HepG2 (cell line): ENCODE results near the gene KIF24.

Experiments used
- ADNP ChIP-seq: sonication (generic); formaldehyde crosslinking; IDR thresholded peaks from 2 replicates; pipeline ENCODE4 v1.4.0; 2020; ENCODE audit warnings: missing genetic modification reagents
- EP300 ChIP-seq, 3 experiments: sonication (generic) in 1 of 3; formaldehyde crosslinking in 1 of 3; IDR thresholded peaks; 2 replicates each; pipeline versions ENCODE4 v1.5.1 to v1.6.1; 2011 to 2020; ENCODE audit warnings: low read depth in 2 of 3, low read length in 2 of 3, borderline replicate concordance in 1 of 3, improper control_type of control experiment in 1 of 3, mild to moderate bottlenecking in 1 of 3, missing genetic modification reagents in 1 of 3, moderate library complexity in 1 of 3
- FOXA1 ChIP-seq, 2 experiments: fragments of 450-650 bp in 1 of 2; sonication (generic) in 1 of 2; formaldehyde crosslinking in 1 of 2; IDR thresholded peaks; 2 replicates each; pipeline versions ENCODE4 v1.4.0 to v1.6.1; 2016 to 2020; ENCODE audit warnings: missing genetic modification reagents in 1 of 2
- KLF16 ChIP-seq, 2 experiments: sonication (generic) in 1 of 2; formaldehyde crosslinking in 1 of 2; IDR thresholded peaks; 2 replicates each; pipeline versions ENCODE4 v1.6.1 to v1.8.0; 2016 to 2023; ENCODE audit warnings: missing genetic modification reagents in 2 of 2, missing compliant biosample characterization in 1 of 2
- SP1 ChIP-seq, 2 experiments: fragments of 450-650 bp in 1 of 2; sonication (generic) in 1 of 2; formaldehyde crosslinking in 1 of 2; IDR thresholded peaks; 2 replicates each; pipeline versions ENCODE4 v1.4.0 to v1.6.1; 2016 to 2020; ENCODE audit warnings: missing genetic modification reagents in 1 of 2
- SUZ12 ChIP-seq: fragments of 150-350 bp; IDR thresholded peaks from 2 replicates; pipeline ENCODE4 v1.6.1; 2014; ENCODE audit warnings: low read depth, low read length
- TF ChIP-seq, protein P1 (sequence below): sonication (generic); formaldehyde crosslinking; IDR thresholded peaks from 2 replicates; pipeline ENCODE4 v1.5.0; 2020; ENCODE audit warnings: mild to moderate bottlenecking, missing genetic modification reagents, moderate library complexity
- TF ChIP-seq, protein P2 (sequence below): sonication (generic); formaldehyde crosslinking; IDR thresholded peaks from 2 replicates; pipeline ENCODE4 v1.4.0; 2020; ENCODE audit warnings: missing genetic modification reagents, borderline replicate concordance
- TF ChIP-seq, protein P3 (sequence below), 2 experiments: sonication (generic) in 1 of 2; formaldehyde crosslinking in 1 of 2; IDR thresholded peaks; 2 replicates each; pipeline versions ENCODE4 v1.5.1 to v1.6.1; 2011 to 2020; ENCODE audit warnings: borderline replicate concordance in 1 of 2, low read depth in 1 of 2, low read length in 1 of 2, mild to moderate bottlenecking in 1 of 2, missing genetic modification reagents in 1 of 2, moderate library complexity in 1 of 2

DNA sequence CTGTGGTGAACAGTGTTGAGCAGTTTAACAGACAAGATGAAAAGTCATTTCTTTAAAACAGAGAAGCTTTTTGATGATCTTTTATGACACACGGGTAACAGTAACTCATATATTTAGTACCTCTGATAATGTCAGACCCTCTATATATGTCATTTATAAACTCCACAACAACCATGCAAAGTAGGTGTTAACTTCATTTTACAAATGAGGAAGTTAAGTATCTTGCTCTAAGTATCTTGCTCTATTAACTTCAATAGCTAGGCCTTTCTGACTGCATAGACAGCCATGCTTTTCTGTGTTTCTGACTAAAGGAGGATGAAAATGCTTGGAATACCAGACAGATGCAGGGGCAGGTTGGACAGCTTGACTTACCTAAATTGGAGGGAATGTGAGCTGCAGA lies 2.1 kb upstream of the KIF24 start:
- TF ChIP-seq, protein P1, sequence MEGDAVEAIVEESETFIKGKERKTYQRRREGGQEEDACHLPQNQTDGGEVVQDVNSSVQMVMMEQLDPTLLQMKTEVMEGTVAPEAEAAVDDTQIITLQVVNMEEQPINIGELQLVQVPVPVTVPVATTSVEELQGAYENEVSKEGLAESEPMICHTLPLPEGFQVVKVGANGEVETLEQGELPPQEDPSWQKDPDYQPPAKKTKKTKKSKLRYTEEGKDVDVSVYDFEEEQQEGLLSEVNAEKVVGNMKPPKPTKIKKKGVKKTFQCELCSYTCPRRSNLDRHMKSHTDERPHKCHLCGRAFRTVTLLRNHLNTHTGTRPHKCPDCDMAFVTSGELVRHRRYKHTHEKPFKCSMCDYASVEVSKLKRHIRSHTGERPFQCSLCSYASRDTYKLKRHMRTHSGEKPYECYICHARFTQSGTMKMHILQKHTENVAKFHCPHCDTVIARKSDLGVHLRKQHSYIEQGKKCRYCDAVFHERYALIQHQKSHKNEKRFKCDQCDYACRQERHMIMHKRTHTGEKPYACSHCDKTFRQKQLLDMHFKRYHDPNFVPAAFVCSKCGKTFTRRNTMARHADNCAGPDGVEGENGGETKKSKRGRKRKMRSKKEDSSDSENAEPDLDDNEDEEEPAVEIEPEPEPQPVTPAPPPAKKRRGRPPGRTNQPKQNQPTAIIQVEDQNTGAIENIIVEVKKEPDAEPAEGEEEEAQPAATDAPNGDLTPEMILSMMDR (CRISPR knock-in tag): no peak
- TF ChIP-seq KLF16 (CRISPR knock-in tag; IDR thresholded peaks at IDR 0.05) (no peak), ADNP (no peak), SP1 (IDR thresholded peaks at IDR 0.05) (no peak), SP1 (CRISPR knock-in tag; IDR thresholded peaks at IDR 0.05) (no peak), FOXA1 (IDR thresholded peaks at IDR 0.05) (no peak), FOXA1 (CRISPR knock-in tag; IDR thresholded peaks at IDR 0.05) (no peak), EP300 (IDR thresholded peaks at IDR 0.05; ENCODE audit: low read depth in 2 of 2, low read length in 2 of 2) (no peak), EP300 (CRISPR knock-in tag; IDR thresholded peaks at IDR 0.05; ENCODE audit: borderline replicate concordance) (no peak), SUZ12 (no peak)
- TF ChIP-seq, protein P2, sequence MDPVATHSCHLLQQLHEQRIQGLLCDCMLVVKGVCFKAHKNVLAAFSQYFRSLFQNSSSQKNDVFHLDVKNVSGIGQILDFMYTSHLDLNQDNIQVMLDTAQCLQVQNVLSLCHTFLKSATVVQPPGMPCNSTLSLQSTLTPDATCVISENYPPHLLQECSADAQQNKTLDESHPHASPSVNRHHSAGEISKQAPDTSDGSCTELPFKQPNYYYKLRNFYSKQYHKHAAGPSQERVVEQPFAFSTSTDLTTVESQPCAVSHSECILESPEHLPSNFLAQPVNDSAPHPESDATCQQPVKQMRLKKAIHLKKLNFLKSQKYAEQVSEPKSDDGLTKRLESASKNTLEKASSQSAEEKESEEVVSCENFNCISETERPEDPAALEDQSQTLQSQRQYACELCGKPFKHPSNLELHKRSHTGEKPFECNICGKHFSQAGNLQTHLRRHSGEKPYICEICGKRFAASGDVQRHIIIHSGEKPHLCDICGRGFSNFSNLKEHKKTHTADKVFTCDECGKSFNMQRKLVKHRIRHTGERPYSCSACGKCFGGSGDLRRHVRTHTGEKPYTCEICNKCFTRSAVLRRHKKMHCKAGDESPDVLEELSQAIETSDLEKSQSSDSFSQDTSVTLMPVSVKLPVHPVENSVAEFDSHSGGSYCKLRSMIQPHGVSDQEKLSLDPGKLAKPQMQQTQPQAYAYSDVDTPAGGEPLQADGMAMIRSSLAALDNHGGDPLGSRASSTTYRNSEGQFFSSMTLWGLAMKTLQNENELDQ (CRISPR knock-in tag): no peak
- TF ChIP-seq, protein P3, sequence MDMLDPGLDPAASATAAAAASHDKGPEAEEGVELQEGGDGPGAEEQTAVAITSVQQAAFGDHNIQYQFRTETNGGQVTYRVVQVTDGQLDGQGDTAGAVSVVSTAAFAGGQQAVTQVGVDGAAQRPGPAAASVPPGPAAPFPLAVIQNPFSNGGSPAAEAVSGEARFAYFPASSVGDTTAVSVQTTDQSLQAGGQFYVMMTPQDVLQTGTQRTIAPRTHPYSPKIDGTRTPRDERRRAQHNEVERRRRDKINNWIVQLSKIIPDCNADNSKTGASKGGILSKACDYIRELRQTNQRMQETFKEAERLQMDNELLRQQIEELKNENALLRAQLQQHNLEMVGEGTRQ (IDR thresholded peaks at IDR 0.05; ENCODE audit: low read depth, low read length): no peak
- TF ChIP-seq, protein P3 (CRISPR knock-in tag; IDR thresholded peaks at IDR 0.05; ENCODE audit: borderline replicate concordance): no peak
